WTC11 (cell line): ENCODE measurements around the gene CBFA2T2. TPM values are rescaled to one million over a fixed set of nuclear protein-coding genes. Genes with fewer than 3 reads are reported as not detected.
A peak's percentile ranks its signal among the peaks of the same experiment; 100 is the strongest.

Experiments
- ATAC-seq: fragments of 200-7000 bp; cut with Tn5 transposase; 2 replicates; pipeline ENCODE4 v1.10.0; 2021; ENCODE audit warnings: mild to moderate bottlenecking, moderate library complexity
- CTCF ChIA-PET: fragments of 300-600 bp; sonication (Branson Sonifier 250); formaldehyde crosslinking; loops from one replicate; lab custom pipeline; 2021; ENCODE audit warnings: antibody characterized with exemption; lab: Charles Lee
- POLR2A ChIA-PET: fragments of 350-600 bp; sonication (Branson Sonifier 250); formaldehyde crosslinking; loops from one replicate; lab custom pipeline; 2021; ENCODE audit warnings: antibody characterized with exemption; lab: Charles Lee
- DNase-seq: peaks from one replicate; pipeline ENCODE4 v3.0.0; 2021; ENCODE audit warnings: low spot score
- H3K27ac Mint-ChIP-seq: 2 replicates; pipeline ENCODE4 v1.8.0; 2021; ENCODE audit warnings: mixed read lengths
- H3K27me3 Mint-ChIP-seq: 2 replicates; pipeline ENCODE4 v1.8.0; 2021; ENCODE audit warnings: low read depth, mild to moderate bottlenecking, moderate library complexity, mixed read lengths
- H3K36me3 Mint-ChIP-seq: 2 replicates; pipeline ENCODE4 v1.8.0; 2021; ENCODE audit warnings: mixed read lengths
- H3K4me1 Mint-ChIP-seq: 2 replicates; pipeline ENCODE4 v1.8.0; 2022; ENCODE audit warnings: mixed read lengths
- H3K4me3 Mint-ChIP-seq: 2 replicates; pipeline ENCODE4 v1.8.0; 2021; ENCODE audit warnings: mild to moderate bottlenecking, moderate library complexity, mixed read lengths
- H3K9me3 Mint-ChIP-seq: 2 replicates; pipeline ENCODE4 v1.8.0; 2021; ENCODE audit warnings: mixed read lengths
- ATF2 ChIP-seq: sonication (generic); formaldehyde crosslinking; IDR thresholded peaks from 2 replicates; pipeline ENCODE4 v1.8.1; 2022; ENCODE audit warnings: low read depth, missing genetic modification reagents, borderline replicate concordance
- ATF3 ChIP-seq: sonication (generic); formaldehyde crosslinking; conservative IDR thresholded peaks from 2 replicates; pipeline ENCODE4 v1.8.1; 2022; ENCODE audit warnings: mild to moderate bottlenecking, missing genetic modification reagents
- CBFB ChIP-seq: sonication (generic); formaldehyde crosslinking; IDR thresholded peaks from 2 replicates; pipeline ENCODE4 v1.8.1; 2022; ENCODE audit warnings: mild to moderate bottlenecking, low read depth, missing genetic modification reagents
- EMX1 ChIP-seq: fragments of 250-450 bp; sonication (Bioruptor Pico); IDR thresholded peaks from 2 replicates; pipeline ENCODE4 v1.8.0; 2021; ENCODE audit warnings: mild to moderate bottlenecking
- FOXK1 ChIP-seq: sonication (generic); formaldehyde crosslinking; IDR thresholded peaks from 2 replicates; pipeline ENCODE4 v1.8.0; 2022; ENCODE audit warnings: mild to moderate bottlenecking, moderate library complexity, missing genetic modification reagents
- GABPB1 ChIP-seq: sonication (generic); formaldehyde crosslinking; IDR thresholded peaks from 2 replicates; pipeline ENCODE4 v1.8.1; 2023; ENCODE audit warnings: mild to moderate bottlenecking, missing genetic modification reagents
- GTF2I ChIP-seq: fragments of 250-450 bp; sonication (Bioruptor Pico); conservative IDR thresholded peaks from 2 replicates; pipeline ENCODE4 v1.4.0; 2021; ENCODE audit warnings: mild to moderate bottlenecking
- HMGXB4 ChIP-seq: sonication (generic); formaldehyde crosslinking; IDR thresholded peaks from 2 replicates; pipeline ENCODE4 v1.8.1; 2023; ENCODE audit warnings: mild to moderate bottlenecking, moderate library complexity, missing genetic modification reagents
- KAT7 ChIP-seq: sonication (generic); formaldehyde crosslinking; IDR thresholded peaks from 2 replicates; pipeline ENCODE4 v1.8.1; 2023; ENCODE audit warnings: missing genetic modification reagents, mild to moderate bottlenecking, borderline replicate concordance
- NR3C1 ChIP-seq: sonication (generic); formaldehyde crosslinking; conservative IDR thresholded peaks from 2 replicates; pipeline ENCODE4 v1.8.1; 2023; ENCODE audit warnings: low read depth, mild to moderate bottlenecking, missing genetic modification reagents
- PRRX2 ChIP-seq: fragments of 250-450 bp; sonication (Bioruptor Pico); IDR thresholded peaks from 2 replicates; pipeline ENCODE4 v1.8.0; 2021; ENCODE audit warnings: mild to moderate bottlenecking
- SOX15 ChIP-seq: fragments of 250-450 bp; sonication (Bioruptor Pico); IDR thresholded peaks from 2 replicates; pipeline ENCODE4 v1.9.0; 2021; ENCODE audit warnings: mild to moderate bottlenecking
- USF2 ChIP-seq: sonication (generic); formaldehyde crosslinking; IDR thresholded peaks from 2 replicates; pipeline ENCODE4 v1.8.1; 2023; ENCODE audit warnings: mild to moderate bottlenecking, missing genetic modification reagents, moderate library complexity
- ZNF138 ChIP-seq: sonication (generic); formaldehyde crosslinking; conservative IDR thresholded peaks from 2 replicates; pipeline ENCODE4 v1.8.1; 2022; ENCODE audit warnings: mild to moderate bottlenecking, moderate library complexity, missing genetic modification reagents
- ZNF263 ChIP-seq: sonication (generic); formaldehyde crosslinking; IDR thresholded peaks from 2 replicates; pipeline ENCODE4 v1.8.1; 2022; ENCODE audit warnings: low read depth, mild to moderate bottlenecking, moderate library complexity, missing genetic modification reagents
- ZNF416 ChIP-seq: fragments of 250-450 bp; sonication (Bioruptor Pico); IDR thresholded peaks from 2 replicates; pipeline ENCODE4 v1.9.0; 2021; ENCODE audit warnings: mild to moderate bottlenecking, inconsistent platforms
- ZNF532 ChIP-seq: fragments of 250-450 bp; sonication (Bioruptor Pico); IDR thresholded peaks from 2 replicates; pipeline ENCODE4 v1.9.0; 2021; ENCODE audit warnings: mild to moderate bottlenecking, borderline replicate concordance
- total RNA-seq: library from RNA; stranded (reverse); gene quantifications from 3 replicates; pipeline ENCODE4 v1.2.3, GENCODE V29; 2021
- TF ChIP-seq, protein P1 (sequence below): fragments of 250-450 bp; sonication (Bioruptor Pico); IDR thresholded peaks from 2 replicates; pipeline ENCODE4 v1.9.0; 2021; ENCODE audit warnings: moderate library complexity, mild to moderate bottlenecking, inconsistent platforms, borderline replicate concordance
- TF ChIP-seq, protein P2 (sequence below): sonication (generic); formaldehyde crosslinking; IDR thresholded peaks from 2 replicates; pipeline ENCODE4 v1.8.1; 2022; ENCODE audit warnings: mild to moderate bottlenecking, missing genetic modification reagents, moderate library complexity, borderline replicate concordance
- TF ChIP-seq, protein P3 (sequence below): sonication (generic); formaldehyde crosslinking; IDR thresholded peaks from 2 replicates; pipeline ENCODE4 v1.8.0; 2023; ENCODE audit warnings: missing genetic modification reagents, mild to moderate bottlenecking, borderline replicate concordance

Gene CBFA2T2
- total RNA-seq, 1 experiment from 2014 or later = 22.1 TPM

GRCh38 chr20:33673114-33673409, 183.2 kb downstream of the CBFA2T2 start (continued):
- TF ChIP-seq USF2 = no peak
- no peak for TF ChIP-seq PRRX2
- no peak for TF ChIP-seq NR3C1 (CRISPR knock-in tag)
- TF ChIP-seq, protein P1, sequence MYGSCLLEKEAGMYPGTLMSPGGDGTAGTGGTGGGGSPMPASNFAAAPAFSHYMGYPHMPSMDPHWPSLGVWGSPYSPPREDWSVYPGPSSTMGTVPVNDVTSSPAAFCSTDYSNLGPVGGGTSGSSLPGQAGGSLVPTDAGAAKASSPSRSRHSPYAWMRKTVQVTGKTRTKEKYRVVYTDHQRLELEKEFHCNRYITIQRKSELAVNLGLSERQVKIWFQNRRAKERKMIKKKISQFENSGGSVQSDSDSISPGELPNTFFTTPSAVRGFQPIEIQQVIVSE (CRISPR knock-in tag) = no peak

GRCh38 chr20:33673410-33674293, 183.8 kb downstream of the CBFA2T2 start:
- Mint-ChIP-seq H3K27me3 (no peaks in the 10 kb centered on the region; the same call in 1 of the 2 replicates), H3K36me3 (peaks cover 23% of the 10 kb centered on the region), H3K4me1 (peaks cover 31% of the 10 kb centered on the region), H3K4me3 (peak overlapping the region; percentile 92), H3K27ac (0 out of 2 replicates have a peak overlapping the region, but pooled peaks have one; percentile 66), H3K9me3 (no peaks in the 10 kb centered on the region)
- ChIA-PET POLR2A (interaction anchor here (0.5 kb wide), 1 partner anchor 21 kb away, joined by 3 read pairs; no protein-coding TSS in a partner anchor), CTCF (interaction anchor here (0.8 to 1.7 kb wide), 3 partner anchors 20 to 216 kb away, joined by 3 to 5 read pairs (median 4); no protein-coding TSS in a partner anchor)
- DNase-seq (no peak), ATAC-seq (peak; percentile 17)
- no peak for TF ChIP-seq KAT7 (CRISPR knock-in tag)
- no peak for TF ChIP-seq CBFB (CRISPR knock-in tag)
- no peak for TF ChIP-seq GABPB1
- TF ChIP-seq FOXK1 = no peak
- no peak for TF ChIP-seq SOX15 (CRISPR knock-in tag)
- TF ChIP-seq, protein P2, sequence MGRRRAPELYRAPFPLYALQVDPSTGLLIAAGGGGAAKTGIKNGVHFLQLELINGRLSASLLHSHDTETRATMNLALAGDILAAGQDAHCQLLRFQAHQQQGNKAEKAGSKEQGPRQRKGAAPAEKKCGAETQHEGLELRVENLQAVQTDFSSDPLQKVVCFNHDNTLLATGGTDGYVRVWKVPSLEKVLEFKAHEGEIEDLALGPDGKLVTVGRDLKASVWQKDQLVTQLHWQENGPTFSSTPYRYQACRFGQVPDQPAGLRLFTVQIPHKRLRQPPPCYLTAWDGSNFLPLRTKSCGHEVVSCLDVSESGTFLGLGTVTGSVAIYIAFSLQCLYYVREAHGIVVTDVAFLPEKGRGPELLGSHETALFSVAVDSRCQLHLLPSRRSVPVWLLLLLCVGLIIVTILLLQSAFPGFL (CRISPR knock-in tag) = no peak
- TF ChIP-seq ZNF138 (CRISPR knock-in tag) = no peak
- no peak for TF ChIP-seq ZNF263 (CRISPR knock-in tag)
- no peak for TF ChIP-seq ZNF416 (CRISPR knock-in tag)
- TF ChIP-seq ATF3 = no peak
- TF ChIP-seq EMX1 (CRISPR knock-in tag) = no peak
- TF ChIP-seq GTF2I (CRISPR knock-in tag) = no peak
- TF ChIP-seq, protein P3, sequence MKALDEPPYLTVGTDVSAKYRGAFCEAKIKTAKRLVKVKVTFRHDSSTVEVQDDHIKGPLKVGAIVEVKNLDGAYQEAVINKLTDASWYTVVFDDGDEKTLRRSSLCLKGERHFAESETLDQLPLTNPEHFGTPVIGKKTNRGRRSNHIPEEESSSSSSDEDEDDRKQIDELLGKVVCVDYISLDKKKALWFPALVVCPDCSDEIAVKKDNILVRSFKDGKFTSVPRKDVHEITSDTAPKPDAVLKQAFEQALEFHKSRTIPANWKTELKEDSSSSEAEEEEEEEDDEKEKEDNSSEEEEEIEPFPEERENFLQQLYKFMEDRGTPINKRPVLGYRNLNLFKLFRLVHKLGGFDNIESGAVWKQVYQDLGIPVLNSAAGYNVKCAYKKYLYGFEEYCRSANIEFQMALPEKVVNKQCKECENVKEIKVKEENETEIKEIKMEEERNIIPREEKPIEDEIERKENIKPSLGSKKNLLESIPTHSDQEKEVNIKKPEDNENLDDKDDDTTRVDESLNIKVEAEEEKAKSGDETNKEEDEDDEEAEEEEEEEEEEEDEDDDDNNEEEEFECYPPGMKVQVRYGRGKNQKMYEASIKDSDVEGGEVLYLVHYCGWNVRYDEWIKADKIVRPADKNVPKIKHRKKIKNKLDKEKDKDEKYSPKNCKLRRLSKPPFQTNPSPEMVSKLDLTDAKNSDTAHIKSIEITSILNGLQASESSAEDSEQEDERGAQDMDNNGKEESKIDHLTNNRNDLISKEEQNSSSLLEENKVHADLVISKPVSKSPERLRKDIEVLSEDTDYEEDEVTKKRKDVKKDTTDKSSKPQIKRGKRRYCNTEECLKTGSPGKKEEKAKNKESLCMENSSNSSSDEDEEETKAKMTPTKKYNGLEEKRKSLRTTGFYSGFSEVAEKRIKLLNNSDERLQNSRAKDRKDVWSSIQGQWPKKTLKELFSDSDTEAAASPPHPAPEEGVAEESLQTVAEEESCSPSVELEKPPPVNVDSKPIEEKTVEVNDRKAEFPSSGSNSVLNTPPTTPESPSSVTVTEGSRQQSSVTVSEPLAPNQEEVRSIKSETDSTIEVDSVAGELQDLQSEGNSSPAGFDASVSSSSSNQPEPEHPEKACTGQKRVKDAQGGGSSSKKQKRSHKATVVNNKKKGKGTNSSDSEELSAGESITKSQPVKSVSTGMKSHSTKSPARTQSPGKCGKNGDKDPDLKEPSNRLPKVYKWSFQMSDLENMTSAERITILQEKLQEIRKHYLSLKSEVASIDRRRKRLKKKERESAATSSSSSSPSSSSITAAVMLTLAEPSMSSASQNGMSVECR (CRISPR knock-in tag) = no peak
- TF ChIP-seq HMGXB4 (CRISPR knock-in tag) = no peak
- TF ChIP-seq ZNF532 (CRISPR knock-in tag) = no peak
- TF ChIP-seq ATF2 (CRISPR knock-in tag) = no peak
